ENCODE data around the gene FMOD.
"Not testable (repeated sequence)": the region's sequence is repeated elsewhere in the genome, so short reads cannot be mapped to it uniquely, and the experiment has no call there.

Gene FMOD

GRCh38 chr1:203325418-203326091, 25.4 kb downstream of the FMOD start:
- no peak for DNase-seq (ENCODE audit: low read depth)

GRCh38 chr1:203325026-203325417, 25.9 kb downstream of the FMOD start:
- DNase-seq (ENCODE audit: low read depth): no peak

GRCh38 chr1:203324105-203325025, 26.6 kb downstream of the FMOD start:
- DNase-seq (ENCODE audit: low read depth): no peak

- peak; percentile 30 for DNase-seq (ENCODE audit: low read depth)
Observed at GRCh38 chr1:203323587-203323986, 27.3 kb downstream of the FMOD start.

GRCh38 chr1:203322500-203323179, 28.3 kb downstream of the FMOD start:
- peak; percentile 46 for DNase-seq (ENCODE audit: low read depth)

GRCh38 chr1:203321273-203322052, 29.5 kb downstream of the FMOD start:
- DNase-seq (ENCODE audit: low read depth): no peak

- no peak for DNase-seq (ENCODE audit: low read depth)
Observed at GRCh38 chr1:203320591-203321272, 30.2 kb downstream of the FMOD start.

- no peak for DNase-seq (ENCODE audit: low read depth)
Observed at GRCh38 chr1:203318229-203318517, 32.7 kb downstream of the FMOD start.

- DNase-seq (ENCODE audit: low read depth): no peak
Observed at GRCh38 chr1:203317429-203318228, 33.3 kb downstream of the FMOD start.

- no peak for DNase-seq (ENCODE audit: low read depth)
Observed at GRCh38 chr1:203316626-203317093, 34.3 kb downstream of the FMOD start.

GRCh38 chr1:203314025-203314759, 36.7 kb downstream of the FMOD start:
- not testable (repeated sequence) for DNase-seq (ENCODE audit: low read depth)

GRCh38 chr1:203311368-203312301, 39.3 kb downstream of the FMOD start:
- DNase-seq (ENCODE audit: low read depth): no peak

- DNase-seq (ENCODE audit: low read depth): no peak
Observed at GRCh38 chr1:203308923-203309331, 42.0 kb downstream of the FMOD start.

- DNase-seq (ENCODE audit: low read depth): no peak
Observed at GRCh38 chr1:203308328-203308922, 42.5 kb downstream of the FMOD start.

GRCh38 chr1:203307641-203308126, 43.2 kb downstream of the FMOD start:
- no peak for DNase-seq (ENCODE audit: low read depth)

- DNase-seq (ENCODE audit: low read depth): no peak
Observed at GRCh38 chr1:203306965-203307541, 43.9 kb downstream of the FMOD start.

- DNase-seq (ENCODE audit: low read depth): peak; percentile 92
Observed at GRCh38 chr1:203306089-203306964, 44.6 kb downstream of the FMOD start.
